ENCODE results near the gene CDKN1B.

The CDKN1B gene

DNA sequence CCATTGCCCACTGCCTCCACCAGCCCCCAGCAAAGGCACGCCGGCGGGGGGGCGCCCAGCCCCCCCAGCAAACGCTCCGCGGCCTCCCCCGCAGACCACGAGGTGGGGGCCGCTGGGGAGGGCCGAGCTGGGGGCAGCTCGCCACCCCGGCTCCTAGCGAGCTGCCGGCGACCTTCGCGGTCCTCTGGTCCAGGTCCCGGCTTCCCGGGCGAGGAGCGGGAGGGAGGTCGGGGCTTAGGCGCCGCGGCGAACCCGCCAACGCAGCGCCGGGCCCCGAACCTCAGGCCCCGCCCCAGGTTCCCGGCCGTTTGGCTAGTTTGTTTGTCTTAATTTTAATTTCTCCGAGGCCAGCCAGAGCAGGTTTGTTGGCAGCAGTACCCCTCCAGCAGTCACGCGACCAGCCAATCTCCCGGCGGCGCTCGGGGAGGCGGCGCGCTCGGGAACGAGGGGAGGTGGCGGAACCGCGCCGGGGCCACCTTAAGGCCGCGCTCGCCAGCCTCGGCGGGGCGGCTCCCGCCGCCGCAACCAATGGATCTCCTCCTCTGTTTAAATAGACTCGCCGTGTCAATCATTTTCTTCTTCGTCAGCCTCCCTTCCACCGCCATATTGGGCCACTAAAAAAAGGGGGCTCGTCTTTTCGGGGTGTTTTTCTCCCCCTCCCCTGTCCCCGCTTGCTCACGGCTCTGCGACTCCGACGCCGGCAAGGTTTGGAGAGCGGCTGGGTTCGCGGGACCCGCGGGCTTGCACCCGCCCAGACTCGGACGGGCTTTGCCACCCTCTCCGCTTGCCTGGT, at the start of gene CDKN1B:
TSS of gene CDKN1B (plus strand) at position 576 of the 793 bp plus-strand sequence. CDS start 472 bp downstream, outside the sequence.
- DNase-seq (ENCODE audit: low spot score), result peak; percentile 96
- peak; percentile 91 for FAIRE-seq

DNA sequence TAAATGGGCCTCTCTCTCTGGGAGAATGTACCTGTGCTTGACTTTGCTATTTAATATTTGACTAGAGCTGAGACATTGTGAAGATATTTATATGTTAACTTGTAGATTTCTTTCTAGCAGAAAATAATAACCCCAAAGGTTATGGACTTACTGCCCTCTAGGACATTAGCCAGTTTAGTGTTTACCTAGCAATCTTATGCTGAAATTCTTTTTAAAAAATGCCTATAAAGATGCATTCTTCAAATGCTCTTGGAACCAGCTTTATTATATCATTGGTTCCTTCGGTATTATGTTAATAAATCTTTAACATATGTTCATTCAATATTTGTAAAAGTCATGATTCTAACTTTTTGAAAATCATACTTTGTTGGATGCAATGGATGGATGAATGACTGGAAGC, 49.2 kb upstream of the CDKN1B start:
- DNase-seq (ENCODE audit: low spot score) (no peak), FAIRE-seq (no peak)

DNA sequence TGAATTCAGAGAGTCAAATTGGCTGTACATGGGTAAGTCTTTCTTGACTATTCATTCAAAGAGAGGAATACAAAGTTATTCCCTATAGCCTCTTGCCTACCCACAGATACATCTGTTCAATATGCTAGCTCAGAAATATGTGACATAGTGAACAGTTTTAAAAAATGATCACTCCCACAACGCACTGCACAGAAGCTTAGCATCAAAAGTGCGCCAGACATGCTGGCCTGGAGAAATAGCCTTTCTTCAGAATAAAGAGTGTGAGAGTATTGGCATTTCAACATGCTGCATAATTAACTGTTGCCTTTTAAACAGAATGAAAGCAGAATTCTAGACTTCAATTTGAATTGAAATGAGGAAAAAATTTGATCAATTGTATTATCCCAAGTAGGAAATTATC, 48.1 kb upstream of the CDKN1B start:
- DNase-seq (ENCODE audit: low spot score), result no peak
- no peak for FAIRE-seq

GRCh38 chr12:12671850-12672660, 45.1 kb upstream of the CDKN1B start:
- no peak for FAIRE-seq
- DNase-seq (ENCODE audit: low spot score), result peak; percentile 46

GRCh38 chr12:12673296-12673695, 43.9 kb upstream of the CDKN1B start:
- no peak for DNase-seq (ENCODE audit: low spot score)
- FAIRE-seq, result peak; percentile 27

GRCh38 chr12:12676605-12677004, 40.6 kb upstream of the CDKN1B start:
- no peak for DNase-seq (ENCODE audit: low spot score)
- no peak for FAIRE-seq

DNA sequence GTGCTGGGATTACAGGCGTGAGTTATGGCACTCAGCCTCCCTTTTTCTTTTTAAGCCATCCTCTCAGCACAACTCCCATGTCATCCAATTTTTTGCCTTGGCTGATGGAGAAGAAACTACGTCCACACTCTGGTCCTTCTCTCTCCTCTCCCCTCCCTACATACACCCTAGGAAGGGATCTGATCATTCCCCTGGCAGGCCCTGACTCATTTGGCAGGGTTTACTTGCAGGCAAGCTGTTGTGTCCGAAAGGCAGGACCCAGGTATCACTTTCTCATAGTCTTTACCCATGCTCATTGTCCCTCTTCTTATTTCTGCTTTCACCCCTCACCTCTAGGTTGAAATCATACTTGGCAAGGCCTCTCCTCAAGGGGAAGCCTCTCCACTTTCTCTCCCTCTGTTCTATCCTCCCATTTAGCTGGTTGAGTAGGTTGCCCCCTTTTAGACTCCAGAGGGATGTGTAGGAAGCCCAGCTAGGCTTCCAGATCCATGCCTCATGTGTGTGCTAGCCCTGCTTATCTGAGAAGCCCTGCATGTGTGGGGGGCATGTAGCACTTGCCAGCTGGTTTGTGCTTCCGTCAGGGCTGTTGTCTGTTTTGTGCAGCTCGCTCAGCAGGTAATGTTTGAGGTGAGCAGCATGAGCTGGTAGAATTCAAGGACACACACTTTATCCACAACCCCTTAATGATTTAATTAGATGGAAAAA, 36.0 kb upstream of the CDKN1B start:
- DNase-seq (ENCODE audit: low spot score) (no peak), FAIRE-seq (peak; percentile 69)

GRCh38 chr12:12682284-12682683, 34.9 kb upstream of the CDKN1B start:
- FAIRE-seq (no peak), DNase-seq (ENCODE audit: low spot score) (no peak)

GRCh38 chr12:12683136-12683697, 34.0 kb upstream of the CDKN1B start:
- DNase-seq (ENCODE audit: low spot score), result no peak
- no peak for FAIRE-seq

DNA sequence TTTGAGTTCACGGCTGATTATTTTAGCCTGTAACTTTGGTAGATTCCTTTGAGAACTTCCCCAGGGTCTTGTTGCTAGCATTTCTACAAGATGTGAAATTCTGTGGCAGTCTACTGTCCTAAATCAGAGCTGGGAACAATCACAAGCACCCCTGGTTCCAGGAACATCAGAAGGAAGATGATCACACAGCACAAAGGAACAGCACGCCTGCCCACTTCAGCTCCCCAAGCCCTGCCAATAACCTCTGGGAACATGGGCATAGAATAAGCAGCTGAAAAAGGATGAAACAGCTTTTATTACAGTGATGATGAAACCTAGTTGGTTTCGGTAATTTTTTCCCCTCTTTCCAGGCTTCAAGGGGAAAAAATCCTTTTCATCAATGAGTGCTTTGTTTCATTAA, 33.4 kb upstream of the CDKN1B start:
- DNase-seq (ENCODE audit: low spot score), result no peak
- no peak for FAIRE-seq

- peak; percentile 46 for DNase-seq (ENCODE audit: low spot score)
- FAIRE-seq, result peak; percentile 50
Observed at GRCh38 chr12:12684375-12685106, 32.6 kb upstream of the CDKN1B start.

DNA sequence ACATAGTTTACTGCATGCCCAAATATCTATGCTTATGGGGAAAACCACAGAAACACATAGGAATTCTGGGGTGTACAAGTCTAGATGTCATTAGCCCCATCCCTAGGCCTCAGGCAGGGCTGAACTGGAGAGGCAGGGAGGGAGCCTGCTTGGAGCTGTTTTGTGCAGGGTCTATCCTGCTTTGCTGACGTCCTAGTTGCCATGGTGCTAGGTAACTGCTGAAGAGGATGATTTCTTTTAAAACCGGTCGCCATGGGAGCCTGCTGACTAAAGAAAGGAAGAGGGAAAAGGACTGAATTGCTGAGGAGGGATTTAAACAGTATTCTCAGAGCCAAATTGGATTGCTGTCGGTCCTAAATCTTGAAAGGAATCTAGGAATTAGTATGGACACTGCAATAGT, 31.9 kb upstream of the CDKN1B start:
- DNase-seq (ENCODE audit: low spot score) (no peak), FAIRE-seq (no peak)

GRCh38 chr12:12686472-12686871, 30.7 kb upstream of the CDKN1B start:
- FAIRE-seq, result no peak

GRCh38 chr12:12686925-12687324, 30.2 kb upstream of the CDKN1B start:
- FAIRE-seq (no peak), DNase-seq (ENCODE audit: low spot score) (no peak)

More at GRCh38 chr12:12686472-12686871, 30.7 kb upstream of the CDKN1B start:
- no peak for DNase-seq (ENCODE audit: low spot score)

DNA sequence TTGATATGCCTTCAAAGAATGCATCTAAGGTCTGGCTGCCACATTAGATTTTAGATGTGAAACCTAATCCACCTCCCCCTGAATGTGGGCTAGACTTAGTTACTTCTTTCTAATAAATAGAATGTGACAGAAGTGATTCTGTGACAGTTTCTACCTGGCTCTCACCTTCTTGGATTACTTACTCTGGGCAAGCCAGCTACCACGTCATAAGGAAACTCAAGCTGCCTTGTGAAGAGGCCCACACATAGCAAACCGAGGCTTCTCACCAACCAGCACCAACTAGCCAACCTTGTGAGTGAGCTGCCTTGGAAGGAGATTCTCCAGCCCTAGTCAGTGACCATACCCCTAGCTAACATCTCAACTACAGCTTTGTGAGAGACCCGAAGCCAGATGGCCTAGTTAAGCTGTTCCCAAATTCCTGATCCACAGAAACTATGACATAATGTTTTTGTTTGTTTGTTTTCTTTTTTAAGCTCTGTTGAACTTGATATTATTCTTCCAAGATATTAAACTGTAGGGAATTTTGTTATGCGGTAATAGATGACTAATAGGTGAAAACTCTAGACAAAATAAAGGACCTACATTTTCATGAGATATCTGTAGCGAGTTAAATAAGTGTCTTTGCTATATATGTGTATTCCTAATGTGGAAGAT, 27.4 kb upstream of the CDKN1B start:
- FAIRE-seq (peak; percentile 35), DNase-seq (ENCODE audit: low spot score) (no peak)

GRCh38 chr12:12691549-12691948, 25.6 kb upstream of the CDKN1B start:
- no peak for DNase-seq (ENCODE audit: low spot score)
- FAIRE-seq, result no peak

DNA sequence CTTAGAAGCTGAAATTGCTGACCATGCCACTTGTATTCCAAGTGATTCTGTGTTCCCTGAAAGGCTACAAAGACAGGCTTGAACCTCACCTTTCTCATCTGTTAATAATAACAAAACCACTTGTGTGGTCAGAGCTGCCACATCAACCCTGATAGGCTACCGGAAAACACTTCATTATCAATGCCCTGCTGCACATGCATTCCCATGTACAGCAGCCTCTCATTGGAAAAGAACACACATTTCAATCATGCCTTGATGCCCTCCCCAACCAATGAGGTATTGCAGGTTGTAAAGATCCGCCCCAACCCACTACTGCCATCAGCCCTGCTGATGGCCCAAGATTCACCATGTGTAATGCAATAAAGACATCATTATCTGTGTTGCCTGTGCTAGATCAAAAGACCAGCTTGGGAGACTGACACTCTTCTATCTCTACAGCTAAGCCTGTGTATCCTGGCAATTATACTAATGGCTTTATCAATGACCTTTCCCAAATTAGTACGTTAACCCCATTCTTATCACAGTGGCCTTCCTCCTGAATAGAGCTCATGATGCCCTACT, 24.0 kb upstream of the CDKN1B start:
- DNase-seq (ENCODE audit: low spot score), result no peak
- FAIRE-seq, result peak; percentile 79

DNA sequence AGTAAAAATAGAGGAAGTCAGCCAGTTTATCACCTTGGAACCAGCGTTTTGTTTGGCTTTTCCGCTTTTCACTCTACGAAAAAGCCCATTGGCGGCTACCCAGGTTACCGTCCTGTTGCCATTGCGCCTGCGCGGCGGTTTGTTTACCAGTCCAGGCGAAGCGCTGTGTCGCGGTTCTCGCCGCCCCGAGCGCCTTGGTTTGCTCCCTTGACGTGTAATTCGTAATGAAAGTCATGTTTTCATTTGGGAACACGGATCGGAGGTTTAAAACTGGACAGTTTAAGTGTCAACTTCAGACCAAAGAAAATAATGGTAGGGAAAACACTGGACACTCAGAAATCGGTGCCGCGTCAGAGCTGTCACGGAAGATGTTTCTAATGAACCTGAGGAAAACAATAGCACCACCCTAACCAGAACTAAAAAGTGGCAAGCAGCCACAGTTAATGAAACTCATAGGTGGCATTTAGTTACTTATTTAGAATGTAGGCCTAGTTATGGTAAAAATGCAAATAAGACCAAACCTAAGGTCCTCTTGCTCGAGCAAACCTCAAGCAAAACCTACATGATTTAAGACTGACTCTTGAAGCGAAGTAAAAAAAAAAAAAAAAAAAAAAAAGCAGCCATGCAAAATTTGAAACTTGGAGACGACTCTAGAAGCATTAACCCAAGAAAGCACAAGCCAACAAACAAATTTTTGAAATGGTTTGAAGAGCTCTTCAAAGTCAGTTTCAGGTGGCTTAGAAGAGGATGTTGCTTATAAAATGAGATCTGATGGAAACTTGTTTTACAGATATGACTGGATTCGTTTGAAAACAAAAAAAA, 20.4 kb upstream of the CDKN1B start:
- FAIRE-seq, result peak; percentile 17
- peak; percentile 87 for DNase-seq (ENCODE audit: low spot score)

- FAIRE-seq (no peak), DNase-seq (ENCODE audit: low spot score) (no peak)
Observed at GRCh38 chr12:12699345-12699744, 17.8 kb upstream of the CDKN1B start.

All from urothelium cell line (cell line).